Trophoblast cell (in vitro differentiated cells and primary cell): Measurements from ENCODE around the gene AQP1.

ENCODE experiments used
- DNase-seq, 2 donors: peaks; one replicate each; pipeline ENCODE4 v3.0.0-alpha.2; 2016
- H2AFZ ChIP-seq: 2 replicates; pipeline ENCODE4 v1.6.1; 2013; ENCODE audit warnings: low read length, moderate library complexity, mild to moderate bottlenecking; ENCODE audit not compliant: insufficient read depth, poor library complexity
- H2AK5ac ChIP-seq: 2 replicates; pipeline ENCODE4 v1.6.1; 2013; ENCODE audit warnings: mild to moderate bottlenecking, low read length
- H2BK120ac ChIP-seq: 2 replicates; pipeline ENCODE4 v1.6.1; 2013; ENCODE audit warnings: low read length, mild to moderate bottlenecking, moderate library complexity; ENCODE audit not compliant: insufficient read depth, poor library complexity
- H2BK12ac ChIP-seq: 2 replicates; pipeline ENCODE4 v1.6.1; 2013; ENCODE audit warnings: mild to moderate bottlenecking, low read length, moderate library complexity
- H2BK5ac ChIP-seq: 2 replicates; pipeline ENCODE4 v1.6.1; 2013; ENCODE audit warnings: low read length, low read depth, moderate library complexity, mild to moderate bottlenecking; ENCODE audit not compliant: poor library complexity
- H3K14ac ChIP-seq: 2 replicates; pipeline ENCODE4 v1.6.1; 2013; ENCODE audit warnings: mild to moderate bottlenecking, low read length
- H3K18ac ChIP-seq: 2 replicates; pipeline ENCODE4 v1.6.1; 2013; ENCODE audit warnings: mild to moderate bottlenecking, low read length
- H3K23ac ChIP-seq: 2 replicates; pipeline ENCODE4 v1.6.1; 2013; ENCODE audit warnings: low read length
- H3K27ac ChIP-seq: 2 replicates; pipeline ENCODE4 v1.5.1; 2013; ENCODE audit warnings: low read depth, mild to moderate bottlenecking, inconsistent platforms, low read length, moderate library complexity
- H3K27me3 ChIP-seq: 2 replicates; pipeline ENCODE4 v1.6.1; 2013; ENCODE audit warnings: inconsistent platforms, mild to moderate bottlenecking, low read length, moderate library complexity; ENCODE audit not compliant: insufficient read depth
- H3K36me3 ChIP-seq, 2 experiments: 1 replicate in 1 of 2; 2 replicates in 1 of 2; pipeline ENCODE4 v1.6.1; 2013; ENCODE audit warnings: low read length in 2 of 2, mild to moderate bottlenecking in 2 of 2, moderate library complexity in 1 of 2; ENCODE audit not compliant: insufficient read depth in 2 of 2, control insufficient read depth in 1 of 2
- H3K4ac ChIP-seq: 2 replicates; pipeline ENCODE4 v1.6.1; 2013; ENCODE audit warnings: low read depth, mild to moderate bottlenecking, low read length, moderate library complexity
- H3K4me1 ChIP-seq, 2 experiments: 1 replicate in 1 of 2; 2 replicates in 1 of 2; pipeline ENCODE4 v1.6.1; 2013; ENCODE audit warnings: low read length in 2 of 2, mild to moderate bottlenecking in 2 of 2, moderate library complexity in 1 of 2; ENCODE audit not compliant: insufficient read depth in 2 of 2, control insufficient read depth in 1 of 2
- H3K4me2 ChIP-seq: 2 replicates; pipeline ENCODE4 v1.6.1; 2013; ENCODE audit warnings: inconsistent platforms, mild to moderate bottlenecking, low read length, moderate library complexity
- H3K4me3 ChIP-seq: 2 replicates; pipeline ENCODE4 v1.5.1; 2013; ENCODE audit warnings: mild to moderate bottlenecking, low read depth, low read length, inconsistent platforms
- H3K79me1 ChIP-seq: one replicate; pipeline ENCODE4 v1.6.1; 2013; ENCODE audit warnings: low read length
- H3K79me2 ChIP-seq: 2 replicates; pipeline ENCODE4 v1.6.1; 2013; ENCODE audit warnings: low read length, mild to moderate bottlenecking; ENCODE audit not compliant: control insufficient read depth, insufficient read depth, poor library complexity
- H3K9ac ChIP-seq: 2 replicates; pipeline ENCODE4 v1.6.1; 2013; ENCODE audit warnings: mild to moderate bottlenecking, low read length
- H3K9me3 ChIP-seq: 2 replicates; pipeline ENCODE4 v1.6.1; 2013; ENCODE audit warnings: low read depth, mild to moderate bottlenecking, control low read depth, inconsistent platforms, low read length; ENCODE audit not compliant: insufficient read depth
- H4K12ac ChIP-seq: 2 replicates; pipeline ENCODE4 v1.6.1; 2013; ENCODE audit warnings: low read depth, mild to moderate bottlenecking, low read length, moderate library complexity
- H4K8ac ChIP-seq: 2 replicates; pipeline ENCODE4 v1.6.1; 2013; ENCODE audit warnings: low read depth, mild to moderate bottlenecking, low read length, moderate library complexity
- H4K91ac ChIP-seq: one replicate; pipeline ENCODE4 v1.6.1; 2013; ENCODE audit warnings: low read depth, mild to moderate bottlenecking, low read length, moderate library complexity
- WGBS: extraction: QIAGEN DNeasy Blood & Tissue Kit; methylation state at CpG from one replicate; pipeline ENCODE4 v1.1.7; 2013; ENCODE audit warnings: missing lambda C conversion rate; ENCODE audit not compliant: insufficient read length, insufficient coverage; ENCODE audit errors: extremely low coverage; 5-methylcytosine and 5-hydroxymethylcytosine counted together

AQP1 gene

DNA sequence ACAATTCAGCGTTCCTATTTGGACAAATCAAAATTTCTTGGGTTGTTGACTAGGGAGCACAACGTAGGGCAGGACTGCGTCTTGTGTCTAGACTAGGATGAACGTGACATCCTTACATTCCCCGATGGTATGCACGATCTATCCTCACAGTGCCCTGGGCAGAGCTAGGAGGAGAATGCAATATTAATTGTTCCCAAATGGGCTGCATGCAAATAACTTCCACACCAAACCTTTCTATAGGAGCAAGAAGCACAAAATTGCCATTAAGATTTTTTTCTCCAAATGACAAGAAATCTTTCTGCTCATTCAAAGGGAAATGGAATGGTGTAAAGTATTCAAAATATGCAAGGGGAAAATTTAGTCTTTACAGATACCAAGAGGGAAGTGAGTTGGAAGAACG is 21.4 kb upstream of the AQP1 start:
- Histone ChIP-seq H2BK120ac (no peak overlapping the region), H2AFZ (no peak overlapping the region), H3K4me1 (peaks cover 4 to 7% of the 10 kb centered on the region in 2 experiments), H4K8ac (no peak overlapping the region), H2AK5ac (no peak overlapping the region), H3K27ac (no peak overlapping the region), H3K79me1 (no peaks in the 10 kb centered on the region), H2BK5ac (no peak overlapping the region), H3K9me3 (peaks cover 3% of the 10 kb centered on the region), H3K79me2 (no peaks in the 10 kb centered on the region), H3K4me3 (no peak overlapping the region), H3K18ac (no peak overlapping the region), H4K91ac (no peak overlapping the region), H3K4me2 (no peak overlapping the region), H3K9ac (no peak overlapping the region), H3K36me3 (no peaks in the 10 kb centered on the region), H3K14ac (no peak overlapping the region), H4K12ac (no peak overlapping the region), H3K27me3 (no peaks in the 10 kb centered on the region), H3K4ac (no peak overlapping the region), H3K23ac (no peak overlapping the region), H2BK12ac (no peak overlapping the region)
- WGBS: no CpG with 5 or more reads among the region's 7 CpGs
- DNase-seq: peak in 1 of 2 donors; percentile 47

GRCh38 chr7:30893357-30893756 is 18.3 kb upstream of the AQP1 start:
- H4K91ac ChIP-seq: no peak overlapping the region
- no peak overlapping the region for H3K27ac ChIP-seq
- no peak overlapping the region for H2AFZ ChIP-seq
- no peak overlapping the region for H4K8ac ChIP-seq
- peaks cover 4 to 6% of the 10 kb centered on the region in 2 experiments for H3K4me1 ChIP-seq
- no peak overlapping the region for H4K12ac ChIP-seq
- H3K79me2 ChIP-seq: no peaks in the 10 kb centered on the region
- no peaks in the 10 kb centered on the region for H3K36me3 ChIP-seq
- no peak for DNase-seq
- no peak overlapping the region for H3K18ac ChIP-seq
- H2BK12ac ChIP-seq: no peak overlapping the region
- no peak overlapping the region for H3K4ac ChIP-seq
- H2BK5ac ChIP-seq: no peak overlapping the region
- no peaks in the 10 kb centered on the region for H3K27me3 ChIP-seq
- H3K23ac ChIP-seq: no peak overlapping the region
- no peak overlapping the region for H3K4me2 ChIP-seq
- H3K4me3 ChIP-seq: no peak overlapping the region
- peaks cover 3% of the 10 kb centered on the region for H3K9me3 ChIP-seq
- WGBS: no CpG with 5 or more reads among the region's 6 CpGs
- no peaks in the 10 kb centered on the region for H3K79me1 ChIP-seq
- no peak overlapping the region for H3K14ac ChIP-seq
- H3K9ac ChIP-seq: no peak overlapping the region
- no peak overlapping the region for H2AK5ac ChIP-seq
- no peak overlapping the region for H2BK120ac ChIP-seq

- Histone ChIP-seq H3K79me2 (no peaks in the 10 kb centered on the region), H4K12ac (no peak overlapping the region), H3K4me1 (peaks cover 4 to 6% of the 10 kb centered on the region in 2 experiments), H2BK12ac (no peak overlapping the region), H3K18ac (no peak overlapping the region), H3K36me3 (no peaks in the 10 kb centered on the region), H3K79me1 (no peaks in the 10 kb centered on the region), H3K4ac (no peak overlapping the region), H3K9ac (no peak overlapping the region), H2BK5ac (no peak overlapping the region), H3K23ac (no peak overlapping the region), H3K27me3 (no peaks in the 10 kb centered on the region), H2AFZ (peak overlapping the region; percentile 13), H3K4me2 (no peak overlapping the region), H3K9me3 (peaks cover 3% of the 10 kb centered on the region), H3K14ac (no peak overlapping the region), H2BK120ac (no peak overlapping the region), H4K8ac (no peak overlapping the region), H4K91ac (no peak overlapping the region), H3K4me3 (no peak overlapping the region), H2AK5ac (no peak overlapping the region), H3K27ac (no peak overlapping the region)
- no CpG with 5 or more reads among the region's 1 CpG for WGBS
- DNase-seq: no peak
Measured at GRCh38 chr7:30894009-30894408, 17.6 kb upstream of the AQP1 start.

DNA sequence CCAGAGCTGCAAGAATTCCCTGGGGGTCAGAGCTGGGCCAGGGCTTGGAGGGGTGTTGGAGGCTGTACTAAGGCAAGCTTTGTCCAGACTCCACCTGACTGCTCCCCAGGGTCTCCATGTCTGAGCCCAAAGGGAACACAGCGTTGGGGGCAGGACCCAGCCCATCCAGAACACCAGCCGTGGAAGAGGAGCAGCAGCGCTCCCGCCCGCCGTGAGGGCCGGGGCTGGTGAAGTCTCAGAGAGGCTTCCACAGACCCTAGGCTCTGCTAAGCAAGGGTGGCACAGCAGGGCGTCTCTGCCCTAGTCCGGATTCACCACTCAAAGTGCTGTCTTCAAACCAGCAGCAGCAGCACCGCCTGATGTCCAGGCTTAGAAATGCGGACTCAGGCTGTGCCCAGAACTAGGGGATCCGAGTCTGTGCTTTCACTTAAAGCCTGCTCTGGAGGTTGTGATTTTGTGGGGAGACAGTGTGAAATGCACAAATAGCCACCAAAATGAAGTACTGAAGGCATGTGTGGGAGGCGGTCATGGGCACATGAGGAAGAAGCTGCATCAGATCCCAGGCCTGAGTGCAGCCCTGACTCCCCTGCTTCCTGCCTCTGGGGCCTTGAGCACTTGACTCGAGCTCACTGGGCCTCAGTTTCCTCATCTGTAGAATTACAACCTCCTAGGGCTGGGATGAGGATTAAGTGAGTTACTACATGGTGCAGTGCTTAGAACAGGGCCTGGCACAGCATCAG is 16.6 kb upstream of the AQP1 start:
- Histone ChIP-seq H4K91ac (no peak overlapping the region), H3K23ac (no peak overlapping the region), H3K27me3 (no peaks in the 10 kb centered on the region), H3K4ac (no peak overlapping the region), H2AK5ac (no peak overlapping the region), H3K36me3 (no peaks in the 10 kb centered on the region), H3K9me3 (peaks cover 3% of the 10 kb centered on the region), H3K4me2 (no peak overlapping the region), H2BK120ac (no peak overlapping the region), H3K27ac (no peak overlapping the region), H2AFZ (no peak overlapping the region), H3K79me2 (no peaks in the 10 kb centered on the region), H3K4me1 (peaks cover 4 to 6% of the 10 kb centered on the region in 2 experiments), H3K14ac (no peak overlapping the region), H2BK12ac (no peak overlapping the region), H3K4me3 (no peak overlapping the region), H4K8ac (no peak overlapping the region), H3K18ac (no peak overlapping the region), H2BK5ac (no peak overlapping the region), H4K12ac (no peak overlapping the region), H3K79me1 (no peaks in the 10 kb centered on the region), H3K9ac (no peak overlapping the region)
- DNase-seq: no peak
- WGBS: no CpG with 5 or more reads among the region's 14 CpGs
